GM21576 (cell line): ENCODE measurements around the gene OBSCN.

Source experiments
- ATAC-seq: cut with Tn5 transposase; IDR thresholded peaks from one replicate; pipeline ENCODE4 v1.9.1; 2021; ENCODE audit warnings: mild to moderate bottlenecking, moderate library complexity; ENCODE audit not compliant: unreplicated experiment

OBSCN gene

DNA sequence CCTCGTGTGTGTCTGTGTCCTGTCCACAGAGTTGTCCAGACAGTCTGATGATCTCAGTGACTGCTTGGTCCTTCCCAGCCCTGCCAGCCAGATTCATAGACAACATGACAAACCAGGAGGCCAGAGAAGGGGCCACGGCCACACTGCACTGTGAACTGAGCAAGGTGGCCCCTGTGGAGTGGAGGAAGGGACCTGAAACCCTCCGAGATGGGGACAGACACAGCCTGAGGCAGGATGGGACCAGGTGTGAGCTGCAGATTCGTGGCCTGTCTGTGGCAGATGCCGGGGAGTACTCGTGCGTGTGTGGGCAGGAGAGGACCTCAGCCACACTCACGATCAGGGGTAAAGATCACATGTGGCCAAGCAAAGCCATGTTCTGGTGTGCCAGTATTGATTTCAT is 96.4 kb downstream of the OBSCN start:
- ATAC-seq: no peak

GRCh38 chr1:228304766-228305395 is 97.0 kb downstream of the OBSCN start:
- no peak for ATAC-seq

GRCh38 chr1:228305721-228306152 is 97.9 kb downstream of the OBSCN start:
- no peak for ATAC-seq

DNA sequence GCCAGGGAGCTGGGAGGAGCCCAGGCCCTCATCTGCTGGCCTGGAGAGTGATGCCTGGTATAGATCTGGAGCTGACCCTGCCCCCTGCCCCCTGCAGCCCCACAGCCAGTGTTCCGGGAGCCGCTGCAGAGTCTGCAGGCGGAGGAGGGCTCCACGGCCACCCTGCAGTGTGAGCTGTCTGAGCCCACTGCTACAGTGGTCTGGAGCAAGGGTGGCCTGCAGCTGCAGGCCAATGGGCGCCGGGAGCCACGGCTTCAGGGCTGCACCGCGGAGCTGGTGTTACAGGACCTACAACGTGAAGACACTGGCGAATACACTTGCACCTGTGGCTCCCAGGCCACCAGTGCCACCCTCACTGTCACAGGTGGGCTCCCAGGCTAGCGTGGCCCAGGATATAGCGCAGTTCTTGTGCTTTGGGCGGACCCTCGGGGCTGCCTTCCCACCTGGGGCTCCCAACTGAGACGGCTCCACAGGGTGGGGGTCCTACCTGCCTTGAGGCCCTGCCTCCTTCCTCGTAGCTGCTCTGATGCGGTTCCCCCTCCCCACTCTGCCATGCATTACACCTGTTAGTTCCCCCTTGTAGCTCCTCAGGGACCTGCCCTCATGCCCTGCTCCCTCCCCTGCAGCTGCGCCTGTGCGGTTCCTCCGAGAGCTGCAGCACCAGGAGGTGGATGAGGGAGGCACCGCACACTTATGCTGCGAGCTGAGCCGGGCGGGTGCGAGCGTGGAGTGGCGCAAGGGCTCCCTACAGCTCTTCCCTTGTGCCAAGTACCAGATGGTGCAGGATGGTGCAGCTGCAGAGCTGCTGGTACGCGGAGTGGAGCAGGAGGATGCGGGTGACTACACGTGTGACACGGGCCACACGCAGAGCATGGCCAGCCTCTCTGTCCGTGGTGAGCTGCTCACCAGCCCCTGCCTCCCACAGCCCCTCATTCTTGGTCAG is 98.7 kb downstream of the OBSCN start:
- no peak for ATAC-seq

DNA sequence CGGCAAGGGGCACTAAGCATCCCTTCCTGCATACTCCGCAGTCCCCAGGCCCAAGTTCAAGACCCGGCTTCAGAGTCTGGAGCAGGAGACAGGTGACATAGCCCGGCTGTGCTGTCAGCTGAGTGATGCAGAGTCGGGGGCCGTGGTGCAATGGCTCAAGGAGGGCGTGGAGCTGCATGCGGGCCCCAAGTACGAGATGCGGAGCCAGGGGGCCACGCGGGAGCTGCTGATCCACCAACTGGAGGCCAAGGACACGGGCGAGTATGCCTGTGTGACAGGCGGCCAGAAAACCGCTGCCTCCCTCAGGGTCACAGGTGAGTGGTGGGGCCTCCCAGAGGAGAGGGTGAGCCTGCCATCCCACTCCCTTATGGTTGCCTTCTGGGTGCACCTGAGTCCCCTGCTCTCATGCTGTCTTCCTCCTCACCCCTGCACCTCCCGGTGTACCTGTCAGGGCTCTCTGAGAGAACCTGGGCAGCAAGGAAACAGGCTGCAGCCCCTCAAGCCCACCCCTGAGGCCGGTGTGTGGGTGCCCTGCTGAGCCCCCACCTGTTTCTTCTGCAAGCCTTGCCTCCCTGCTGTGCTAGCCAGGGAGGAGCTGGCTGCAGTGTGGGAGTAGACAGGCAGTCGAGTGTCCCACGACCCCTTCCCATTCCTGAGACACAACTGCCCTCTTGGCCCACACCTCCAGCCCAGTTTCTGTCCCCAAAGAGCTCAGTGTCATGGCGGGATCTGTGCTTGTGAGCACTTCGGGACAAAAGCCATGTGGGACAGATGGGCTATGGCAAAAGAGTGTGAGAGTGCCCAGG is 99.6 kb downstream of the OBSCN start:
- ATAC-seq: no peak

- ATAC-seq: no peak
These were observed 100.3 kb downstream of the OBSCN start for GRCh38 chr1:228308085-228308601.

DNA sequence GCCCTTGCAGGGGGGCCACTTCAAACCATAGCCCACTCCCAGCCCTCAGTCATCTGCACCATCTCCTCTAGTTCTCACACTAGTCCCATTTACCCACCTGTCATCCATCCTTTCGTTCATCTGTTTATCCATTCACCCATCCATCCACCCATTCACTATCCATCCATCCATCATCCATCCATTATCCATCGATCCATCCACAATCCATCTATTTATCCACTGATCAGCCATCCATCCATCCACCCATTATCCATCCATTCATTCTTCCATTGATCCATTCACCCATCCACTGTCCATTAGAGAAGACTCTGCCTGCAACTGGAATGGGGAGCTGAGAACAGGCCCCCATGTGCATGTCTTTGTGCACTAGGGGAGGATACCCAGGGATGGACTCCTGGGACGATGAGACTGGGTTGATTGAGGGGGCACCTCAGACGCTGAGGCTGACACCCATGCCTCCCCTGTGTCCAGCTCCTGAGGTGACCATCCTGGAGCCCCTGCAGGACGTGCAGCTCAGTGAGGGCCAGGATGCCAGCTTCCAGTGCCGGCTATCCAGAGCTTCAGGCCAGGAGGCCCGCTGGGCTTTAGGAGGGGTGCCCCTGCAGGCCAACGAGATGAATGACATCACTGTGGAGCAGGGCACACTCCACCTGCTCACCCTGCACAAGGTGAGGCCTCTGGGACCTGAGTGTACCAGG is 100.9 kb downstream of the OBSCN start:
- ATAC-seq: no peak

DNA sequence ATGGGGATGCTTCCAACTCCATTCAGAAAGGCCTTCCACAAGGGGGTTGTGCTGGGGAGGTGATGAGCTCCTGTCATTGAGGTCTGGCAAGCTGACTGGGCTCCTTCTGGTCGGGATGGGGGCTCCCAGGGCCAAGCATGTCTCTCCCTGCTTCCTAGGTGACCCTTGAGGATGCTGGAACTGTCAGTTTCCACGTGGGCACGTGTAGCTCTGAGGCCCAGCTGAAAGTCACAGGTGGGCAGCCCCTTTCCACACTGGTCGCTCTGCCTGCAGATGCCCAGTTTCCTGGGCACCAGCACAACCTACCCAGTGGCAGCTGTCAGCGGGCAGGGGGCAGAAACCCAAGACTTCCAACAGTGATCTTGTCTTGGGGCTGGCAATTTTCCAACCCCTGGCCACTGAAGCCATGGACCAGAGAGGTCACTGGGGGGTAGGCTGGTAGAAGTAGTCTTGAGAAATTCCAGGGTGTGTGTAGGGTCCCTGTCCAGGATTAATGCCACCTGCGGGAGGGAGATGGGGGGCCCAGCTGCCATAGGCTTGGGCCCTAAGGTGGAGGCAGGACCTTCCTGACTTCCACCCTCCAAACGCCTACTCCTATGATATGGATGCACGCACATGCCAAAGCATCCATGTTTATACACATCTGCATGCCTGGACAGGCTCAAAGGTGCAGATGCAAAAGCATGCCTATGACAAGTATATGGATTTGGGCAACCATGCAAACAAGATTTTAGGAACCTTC is 101.7 kb downstream of the OBSCN start:
- ATAC-seq: no peak

- ATAC-seq: no peak
These were observed 102.4 kb downstream of the OBSCN start for GRCh38 chr1:228310162-228310792.

GRCh38 chr1:228311091-228311490 is 103.2 kb downstream of the OBSCN start:
- no peak for ATAC-seq

GRCh38 chr1:228312136-228312764 is 104.4 kb downstream of the OBSCN start:
- no peak for ATAC-seq

- no peak for ATAC-seq
These were observed 105.9 kb downstream of the OBSCN start for GRCh38 chr1:228313536-228314277.

DNA sequence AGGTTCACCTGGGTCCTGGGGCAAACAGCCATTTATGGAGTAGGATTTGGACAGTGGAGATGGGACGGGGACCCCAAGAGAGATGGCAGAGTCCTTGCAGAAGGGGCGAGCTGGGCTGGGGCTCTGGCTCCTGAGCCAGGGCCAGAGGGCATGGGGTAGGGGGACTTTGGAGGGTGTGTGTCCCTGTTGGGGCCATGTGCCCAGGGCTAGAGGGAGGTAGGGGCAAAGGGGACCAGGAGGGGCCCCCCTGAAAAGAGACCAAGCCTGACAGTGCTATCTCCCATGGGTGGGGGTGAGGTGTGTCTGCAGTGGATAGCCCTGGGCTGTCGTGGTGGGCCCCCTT is 106.4 kb downstream of the OBSCN start:
- no peak for ATAC-seq

DNA sequence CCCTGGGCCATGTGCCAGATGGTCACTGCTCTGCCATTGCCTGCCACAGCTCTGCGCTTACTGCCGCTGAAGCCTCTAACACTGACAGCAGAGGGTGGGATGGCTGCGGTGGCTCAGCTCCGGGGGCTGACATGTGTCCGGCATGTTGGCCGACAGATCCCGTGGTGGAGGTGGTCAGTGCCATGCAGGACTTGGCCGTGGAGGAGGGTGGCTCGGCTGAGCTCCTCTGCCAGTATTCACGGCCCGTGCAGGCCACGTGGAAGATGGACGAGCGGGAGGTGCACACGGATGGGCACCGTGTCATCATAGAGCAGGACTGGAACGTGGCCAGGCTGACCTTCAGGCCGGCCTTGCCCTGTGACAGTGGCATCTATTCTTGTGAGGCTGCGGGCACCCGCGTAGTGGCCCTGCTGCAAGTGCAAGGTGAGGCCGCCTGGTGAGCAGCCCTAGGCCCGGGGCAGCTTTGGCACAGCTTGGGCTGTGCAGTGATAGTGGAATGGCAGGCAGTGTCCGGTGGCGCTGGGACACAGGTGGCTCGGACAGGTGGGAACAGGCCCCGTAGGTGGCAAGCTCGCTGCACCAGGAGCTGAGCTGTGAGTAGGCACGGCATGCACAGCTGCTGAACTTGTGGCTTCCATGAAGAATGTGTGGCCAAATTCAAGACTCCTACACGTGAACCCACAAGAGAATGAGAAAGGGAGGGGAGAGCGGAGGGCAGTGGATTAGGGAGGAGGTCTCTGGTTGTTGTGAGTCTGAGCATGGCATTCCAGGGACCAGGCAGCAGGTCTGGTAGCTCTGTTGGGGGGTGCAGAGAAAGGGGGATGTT is 107.0 kb downstream of the OBSCN start:
- ATAC-seq: no peak

DNA sequence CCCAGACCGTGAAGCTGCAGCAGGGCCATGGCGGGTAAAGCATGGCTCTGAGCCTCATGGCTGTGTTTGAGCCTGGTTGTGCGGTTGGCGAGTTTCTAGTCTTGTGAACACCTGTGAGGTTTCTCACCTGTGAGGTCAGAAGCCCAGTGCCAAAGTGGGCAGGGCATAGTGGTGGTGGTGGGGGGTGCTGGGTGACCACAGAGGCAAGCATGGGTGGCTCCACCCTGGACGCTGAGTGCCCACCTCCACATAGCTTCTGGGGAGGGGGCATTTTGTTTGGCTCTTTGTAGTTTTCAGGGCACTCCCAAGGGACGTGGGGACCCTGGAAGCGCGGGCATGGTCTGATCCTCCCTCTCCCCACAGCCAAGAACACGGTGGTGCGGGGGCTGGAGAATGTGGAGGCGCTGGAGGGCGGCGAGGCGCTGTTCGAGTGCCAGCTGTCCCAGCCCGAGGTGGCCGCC is 107.7 kb downstream of the OBSCN start:
- no peak for ATAC-seq

DNA sequence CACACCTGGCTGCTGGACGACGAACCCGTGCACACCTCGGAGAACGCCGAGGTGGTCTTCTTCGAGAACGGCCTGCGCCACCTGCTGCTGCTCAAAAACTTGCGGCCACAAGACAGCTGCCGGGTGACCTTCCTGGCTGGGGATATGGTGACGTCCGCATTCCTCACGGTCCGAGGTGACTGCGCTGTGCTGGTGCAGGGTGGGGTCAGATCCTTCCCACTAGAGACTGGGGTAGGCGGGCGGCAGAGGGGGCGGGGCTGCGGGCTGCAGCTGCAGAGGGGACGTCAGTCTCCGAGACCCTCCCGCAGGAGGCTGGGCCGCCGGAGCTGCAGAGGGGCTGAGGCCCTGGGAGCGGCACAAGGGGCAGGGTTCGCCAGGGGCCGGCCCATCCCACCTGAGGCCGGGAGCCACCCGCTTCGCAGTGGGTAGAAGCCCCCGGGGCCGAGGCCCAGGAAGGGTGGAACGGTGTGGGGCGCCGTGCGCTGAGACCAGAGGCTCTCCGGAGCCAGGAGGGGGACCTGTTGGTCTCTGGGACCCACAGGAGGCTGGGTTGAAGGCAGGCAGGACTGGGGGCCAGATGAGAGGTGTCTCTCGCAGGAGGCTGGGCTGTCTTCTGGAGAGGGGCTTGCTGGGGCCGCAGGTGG is 108.2 kb downstream of the OBSCN start:
- ATAC-seq: no peak
